Activated CD4-positive, alpha-beta memory T cell treated with anti-CD3 and anti-CD28 coated beads, Interleukin-2, amount 10 ng/mL, durations not matched to agents 7 days and 5 days (primary cell): ENCODE measurements around the gene SLC5A2. TPM values are rescaled to one million over a fixed set of nuclear protein-coding genes. Genes with fewer than 3 reads are reported as not detected.
"Not testable (repeated sequence)": the region's sequence is repeated elsewhere in the genome, so short reads cannot be mapped to it uniquely, and the experiment has no call there.

Experiments
- CTCF ChIA-PET: fragments of 350-600 bp; sonication (Branson Sonifier 250); formaldehyde crosslinking; loops from one replicate; lab custom pipeline; 2021; ENCODE audit warnings: antibody characterized with exemption, inconsistent platforms; lab: Charles Lee
- POLR2A ChIA-PET: fragments of 350-600 bp; sonication (Branson Sonifier 250); formaldehyde crosslinking; loops from one replicate; lab custom pipeline; 2021; ENCODE audit warnings: antibody characterized with exemption; lab: Charles Lee
- DNase-seq: peaks from one replicate; pipeline ENCODE4 v3.0.0-alpha.2; 2020
- H3K27ac Mint-ChIP-seq: one replicate; pipeline ENCODE4 v1.8.0; 2021; ENCODE audit warnings: mild to moderate bottlenecking, mixed read lengths
- H3K27me3 Mint-ChIP-seq: one replicate; pipeline ENCODE4 v1.8.0; 2021; ENCODE audit warnings: mixed read lengths
- H3K36me3 Mint-ChIP-seq: one replicate; pipeline ENCODE4 v1.8.0; 2021; ENCODE audit warnings: low read depth, mixed read lengths
- H3K4me1 Mint-ChIP-seq: one replicate; pipeline ENCODE4 v1.8.0; 2021; ENCODE audit warnings: mixed read lengths
- H3K4me3 Mint-ChIP-seq: one replicate; pipeline ENCODE4 v1.8.0; 2021; ENCODE audit warnings: mild to moderate bottlenecking, mixed read lengths
- H3K9me3 Mint-ChIP-seq: one replicate; pipeline ENCODE4 v1.8.0; 2021; ENCODE audit warnings: mixed read lengths
- total RNA-seq, 2 experiments: library from RNA; stranded (reverse); gene quantifications; one replicate each; pipeline ENCODE4 v1.2.3, GENCODE V29; 2021

Gene SLC5A2
- total RNA-seq, 2 experiments from 2014 or later, result 0.25 to 0.30 TPM

GRCh38 chr16:31531096-31531495 is 48.2 kb downstream of the SLC5A2 start:
- Mint-ChIP-seq H3K4me1 (peaks cover 4% of the 10 kb centered on the region), H3K36me3 (peaks cover 2% of the 10 kb centered on the region), H3K4me3 (no peak overlapping the region), H3K27ac (no peak overlapping the region), H3K9me3 (no peaks in the 10 kb centered on the region), H3K27me3 (peaks cover 27% of the 10 kb centered on the region)
- ChIA-PET CTCF (no interaction called here), POLR2A (no interaction called here)
- DNase-seq, result no peak

GRCh38 chr16:31532120-31532519 is 49.2 kb downstream of the SLC5A2 start:
- ChIA-PET CTCF (no interaction called here), POLR2A (no interaction called here)
- Mint-ChIP-seq H3K27me3 (peaks cover 29% of the 10 kb centered on the region), H3K36me3 (peaks cover 2% of the 10 kb centered on the region), H3K4me3 (no peak overlapping the region), H3K9me3 (no peaks in the 10 kb centered on the region), H3K27ac (no peak overlapping the region), H3K4me1 (peaks cover 4% of the 10 kb centered on the region)
- no peak for DNase-seq

- no peaks in the 10 kb centered on the region for H3K9me3 Mint-ChIP-seq
- peaks cover 2% of the 10 kb centered on the region for H3K36me3 Mint-ChIP-seq
- peaks cover 32% of the 10 kb centered on the region for H3K27me3 Mint-ChIP-seq
- no peak overlapping the region for H3K4me3 Mint-ChIP-seq
- no peak for DNase-seq
- H3K4me1 Mint-ChIP-seq, result peaks cover 2% of the 10 kb centered on the region
- ChIA-PET POLR2A (no interaction called here), CTCF (no interaction called here)
- H3K27ac Mint-ChIP-seq, result no peak overlapping the region
Observed at GRCh38 chr16:31532896-31533295, 50.0 kb downstream of the SLC5A2 start.

GRCh38 chr16:31535737-31536136 is 52.8 kb downstream of the SLC5A2 start:
- Mint-ChIP-seq H3K36me3 (no peaks in the 10 kb centered on the region), H3K4me3 (no peak overlapping the region), H3K4me1 (no peaks in the 10 kb centered on the region), H3K27ac (no peak overlapping the region), H3K9me3 (peaks cover 3% of the 10 kb centered on the region), H3K27me3 (peaks cover 17% of the 10 kb centered on the region)
- ChIA-PET CTCF (no interaction called here), POLR2A (no interaction called here)
- DNase-seq, result no peak

GRCh38 chr16:31536804-31537361 is 54.0 kb downstream of the SLC5A2 start:
- CTCF ChIA-PET, result no interaction called here
- H3K4me1 Mint-ChIP-seq, result no peaks in the 10 kb centered on the region
- no peak overlapping the region for H3K4me3 Mint-ChIP-seq
- no peaks in the 10 kb centered on the region for H3K36me3 Mint-ChIP-seq
- POLR2A ChIA-PET, result no interaction called here
- H3K27me3 Mint-ChIP-seq, result peaks cover 17% of the 10 kb centered on the region
- no peak for DNase-seq
- H3K9me3 Mint-ChIP-seq, result peaks cover 3% of the 10 kb centered on the region
- H3K27ac Mint-ChIP-seq, result no peak overlapping the region

- H3K4me3 Mint-ChIP-seq, result no peak overlapping the region
- peaks cover 8% of the 10 kb centered on the region for H3K9me3 Mint-ChIP-seq
- POLR2A ChIA-PET, result no interaction called here
- no peak for DNase-seq
- CTCF ChIA-PET, result no interaction called here
- no peak overlapping the region for H3K27ac Mint-ChIP-seq
- H3K27me3 Mint-ChIP-seq, result peaks cover 17% of the 10 kb centered on the region
- H3K4me1 Mint-ChIP-seq, result no peaks in the 10 kb centered on the region
- H3K36me3 Mint-ChIP-seq, result no peaks in the 10 kb centered on the region
Observed at GRCh38 chr16:31537362-31538242, 54.7 kb downstream of the SLC5A2 start.

GRCh38 chr16:31538243-31538598 is 55.3 kb downstream of the SLC5A2 start:
- H3K36me3 Mint-ChIP-seq, POLR2A ChIA-PET, H3K4me1 Mint-ChIP-seq, H3K4me3 Mint-ChIP-seq, CTCF ChIA-PET, DNase-seq, H3K27ac Mint-ChIP-seq: not testable (repeated sequence)
- peaks cover 11% of the 10 kb centered on the region for H3K9me3 Mint-ChIP-seq
- peaks cover 17% of the 10 kb centered on the region for H3K27me3 Mint-ChIP-seq

GRCh38 chr16:31539762-31540161 is 56.8 kb downstream of the SLC5A2 start:
- POLR2A ChIA-PET, CTCF ChIA-PET, H3K27ac Mint-ChIP-seq, H3K36me3 Mint-ChIP-seq, H3K4me3 Mint-ChIP-seq, DNase-seq, H3K4me1 Mint-ChIP-seq: not testable (repeated sequence)
- Mint-ChIP-seq H3K27me3 (peaks cover 17% of the 10 kb centered on the region), H3K9me3 (peaks cover 11% of the 10 kb centered on the region)

Other genes with a start within 250 kb of the SLC5A2 start
- gene ITGAM, start 223.1 kb upstream of the SLC5A2 start, total RNA-seq, result 10 to 100 TPM; 81.3 to 82.1 TPM
- gene ITGAX, start 127.9 kb upstream of the SLC5A2 start, total RNA-seq, result 10 to 100 TPM; 42.0 to 43.2 TPM
- gene ITGAD, start 89.8 kb upstream of the SLC5A2 start, total RNA-seq, result not detected
- not detected for gene COX6A2, start 54.8 kb upstream of the SLC5A2 start, total RNA-seq
- gene ZNF843, start 40.3 kb upstream of the SLC5A2 start, total RNA-seq, result under 1 TPM in 1 of 2 experiments, not detected in 1; 0.13 TPM
- gene ARMC5, start 23.6 kb upstream of the SLC5A2 start, total RNA-seq, result 10 to 100 TPM; 10.1 to 12.0 TPM
- under 1 TPM; 0.25 to 0.38 TPM for gene TGFB1I1, start 11.0 kb upstream of the SLC5A2 start, total RNA-seq
- 10 to 100 TPM; 36.8 to 37.9 TPM for gene RUSF1, start 25.3 kb downstream of the SLC5A2 start, total RNA-seq
- gene AHSP, start 44.8 kb downstream of the SLC5A2 start, total RNA-seq, result not detected